SK-N-SH (cell line): ENCODE results near the gene DEPDC5.

Experiments used
- GABPA ChIP-seq: IDR thresholded peaks from 2 replicates; pipeline ENCODE4 v1.4.0; 2012; ENCODE audit warnings: low read depth, mild to moderate bottlenecking
- GATA2 ChIP-seq: sonication (generic); formaldehyde crosslinking; IDR thresholded peaks from 2 replicates; pipeline ENCODE4 v1.5.0; 2020; ENCODE audit warnings: mild to moderate bottlenecking, missing genetic modification reagents
- NRF1 ChIP-seq: IDR thresholded peaks from 2 replicates; pipeline ENCODE4 v1.6.1; 2012; ENCODE audit warnings: low read depth, mild to moderate bottlenecking, low read length
- POLR2AphosphoS5 ChIP-seq: IDR thresholded peaks from 2 replicates; pipeline ENCODE4 v1.6.1; 2012; ENCODE audit warnings: low read depth, low read length
- RAD21 ChIP-seq: IDR thresholded peaks from 2 replicates; pipeline ENCODE4 v1.6.1; 2012; ENCODE audit warnings: mild to moderate bottlenecking, low read length
- TCF12 ChIP-seq: IDR thresholded peaks from 2 replicates; pipeline ENCODE4 v1.4.0; 2012
- YY1 ChIP-seq: IDR thresholded peaks from 2 replicates; pipeline ENCODE4 v1.4.0; 2012; ENCODE audit warnings: low read depth, mild to moderate bottlenecking
- TF ChIP-seq, protein P1 (sequence below): IDR thresholded peaks from 2 replicates; pipeline ENCODE4; 2012
- TF ChIP-seq, protein P2 (sequence below): fragments of 200-600 bp; sonication (generic); IDR thresholded peaks from 2 replicates; pipeline ENCODE4 v1.6.1; 2017; ENCODE audit warnings: antibody characterized with exemption, mild to moderate bottlenecking, moderate library complexity
- TF ChIP-seq, protein P3 (sequence below): fragments of 150-350 bp; IDR thresholded peaks from 2 replicates; pipeline ENCODE4 v1.6.1; 2017; ENCODE audit warnings: antibody characterized with exemption, low read length, low read depth, borderline replicate concordance
- TF ChIP-seq, protein P4 (sequence below): IDR thresholded peaks from 2 replicates; pipeline ENCODE4 v1.4.0; 2012; ENCODE audit warnings: low read depth, borderline replicate concordance
- TF ChIP-seq, protein P5 (sequence below): IDR thresholded peaks from 2 replicates; pipeline ENCODE4 v1.4.0; 2012; ENCODE audit warnings: low read depth

DNA sequence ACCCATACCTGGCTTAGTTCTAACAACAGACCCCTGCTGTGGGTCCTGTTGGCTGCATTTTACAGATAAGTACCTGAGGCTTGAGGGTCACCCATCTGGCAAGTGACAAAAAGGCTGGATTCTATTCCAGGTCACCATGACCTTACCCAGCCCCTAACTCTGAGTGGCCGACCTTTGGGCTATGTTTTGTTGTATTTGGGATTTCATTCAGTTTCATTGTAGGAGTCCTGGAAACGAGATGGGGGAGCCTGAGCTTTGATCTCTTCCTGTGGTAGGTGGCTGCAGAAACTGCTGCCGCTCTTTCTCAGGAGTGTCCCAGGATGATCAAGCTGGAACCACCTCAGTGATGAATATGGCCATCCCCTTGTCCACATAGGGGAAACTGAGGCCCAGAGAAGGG lies 165.9 kb downstream of the DEPDC5 start:
- TF ChIP-seq POLR2AphosphoS5 (no peak), TCF12 (no peak), RAD21 (no peak), YY1 (no peak), GATA2 (no peak), NRF1 (no peak), GABPA (no peak)
- TF ChIP-seq, protein P1, sequence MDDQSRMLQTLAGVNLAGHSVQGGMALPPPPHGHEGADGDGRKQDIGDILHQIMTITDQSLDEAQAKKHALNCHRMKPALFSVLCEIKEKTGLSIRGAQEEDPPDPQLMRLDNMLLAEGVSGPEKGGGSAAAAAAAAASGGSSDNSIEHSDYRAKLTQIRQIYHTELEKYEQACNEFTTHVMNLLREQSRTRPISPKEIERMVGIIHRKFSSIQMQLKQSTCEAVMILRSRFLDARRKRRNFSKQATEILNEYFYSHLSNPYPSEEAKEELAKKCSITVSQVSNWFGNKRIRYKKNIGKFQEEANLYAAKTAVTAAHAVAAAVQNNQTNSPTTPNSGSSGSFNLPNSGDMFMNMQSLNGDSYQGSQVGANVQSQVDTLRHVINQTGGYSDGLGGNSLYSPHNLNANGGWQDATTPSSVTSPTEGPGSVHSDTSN, result no peak
- TF ChIP-seq, protein P2, sequence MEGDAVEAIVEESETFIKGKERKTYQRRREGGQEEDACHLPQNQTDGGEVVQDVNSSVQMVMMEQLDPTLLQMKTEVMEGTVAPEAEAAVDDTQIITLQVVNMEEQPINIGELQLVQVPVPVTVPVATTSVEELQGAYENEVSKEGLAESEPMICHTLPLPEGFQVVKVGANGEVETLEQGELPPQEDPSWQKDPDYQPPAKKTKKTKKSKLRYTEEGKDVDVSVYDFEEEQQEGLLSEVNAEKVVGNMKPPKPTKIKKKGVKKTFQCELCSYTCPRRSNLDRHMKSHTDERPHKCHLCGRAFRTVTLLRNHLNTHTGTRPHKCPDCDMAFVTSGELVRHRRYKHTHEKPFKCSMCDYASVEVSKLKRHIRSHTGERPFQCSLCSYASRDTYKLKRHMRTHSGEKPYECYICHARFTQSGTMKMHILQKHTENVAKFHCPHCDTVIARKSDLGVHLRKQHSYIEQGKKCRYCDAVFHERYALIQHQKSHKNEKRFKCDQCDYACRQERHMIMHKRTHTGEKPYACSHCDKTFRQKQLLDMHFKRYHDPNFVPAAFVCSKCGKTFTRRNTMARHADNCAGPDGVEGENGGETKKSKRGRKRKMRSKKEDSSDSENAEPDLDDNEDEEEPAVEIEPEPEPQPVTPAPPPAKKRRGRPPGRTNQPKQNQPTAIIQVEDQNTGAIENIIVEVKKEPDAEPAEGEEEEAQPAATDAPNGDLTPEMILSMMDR, result no peak
- TF ChIP-seq, protein P3, sequence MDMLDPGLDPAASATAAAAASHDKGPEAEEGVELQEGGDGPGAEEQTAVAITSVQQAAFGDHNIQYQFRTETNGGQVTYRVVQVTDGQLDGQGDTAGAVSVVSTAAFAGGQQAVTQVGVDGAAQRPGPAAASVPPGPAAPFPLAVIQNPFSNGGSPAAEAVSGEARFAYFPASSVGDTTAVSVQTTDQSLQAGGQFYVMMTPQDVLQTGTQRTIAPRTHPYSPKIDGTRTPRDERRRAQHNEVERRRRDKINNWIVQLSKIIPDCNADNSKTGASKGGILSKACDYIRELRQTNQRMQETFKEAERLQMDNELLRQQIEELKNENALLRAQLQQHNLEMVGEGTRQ, result no peak
- TF ChIP-seq, protein P4, sequence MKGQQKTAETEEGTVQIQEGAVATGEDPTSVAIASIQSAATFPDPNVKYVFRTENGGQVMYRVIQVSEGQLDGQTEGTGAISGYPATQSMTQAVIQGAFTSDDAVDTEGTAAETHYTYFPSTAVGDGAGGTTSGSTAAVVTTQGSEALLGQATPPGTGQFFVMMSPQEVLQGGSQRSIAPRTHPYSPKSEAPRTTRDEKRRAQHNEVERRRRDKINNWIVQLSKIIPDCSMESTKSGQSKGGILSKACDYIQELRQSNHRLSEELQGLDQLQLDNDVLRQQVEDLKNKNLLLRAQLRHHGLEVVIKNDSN, result no peak
- TF ChIP-seq, protein P5, sequence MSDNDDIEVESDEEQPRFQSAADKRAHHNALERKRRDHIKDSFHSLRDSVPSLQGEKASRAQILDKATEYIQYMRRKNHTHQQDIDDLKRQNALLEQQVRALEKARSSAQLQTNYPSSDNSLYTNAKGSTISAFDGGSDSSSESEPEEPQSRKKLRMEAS, result no peak
